ENCODE measurements around the gene SLC34A3. TPM values are rescaled to one million over a fixed set of nuclear protein-coding genes. Genes with fewer than 3 reads are reported as not detected.

Gene SLC34A3
- total and polyA plus RNA-seq, 2 of the 8 experiments (the other 6 are each of a cell fraction or from before 2014, with no cell fraction given): 0.08 TPM; not detected in 1

DNA sequence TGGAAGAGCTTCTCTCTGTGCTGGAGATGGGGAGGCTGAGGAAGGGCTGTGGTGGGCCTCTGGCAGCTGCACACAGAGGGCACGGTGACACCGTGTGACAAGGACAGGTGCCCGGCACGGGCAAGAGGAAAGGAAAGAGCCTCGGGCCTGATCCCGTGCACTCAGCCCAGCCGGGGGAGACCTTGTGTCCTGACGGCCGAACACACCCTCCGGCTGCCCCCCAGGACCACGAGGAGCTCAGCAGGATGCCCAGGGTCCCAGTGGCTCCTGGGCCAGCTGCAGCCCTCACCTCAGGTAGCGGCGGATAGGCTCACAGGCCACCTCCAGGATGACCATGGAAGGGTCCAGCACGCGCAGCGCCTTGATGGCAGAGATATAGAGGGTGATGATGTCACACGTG, 47.9 kb upstream of the SLC34A3 start (continued):
- no peak for TF ChIP-seq ZNF274 (IDR thresholded peaks at IDR 0.05; ENCODE audit: borderline replicate concordance, extremely low read depth, low read length)

All from H1 (cell line).